GM19397 (cell line): Measurements from ENCODE around the gene DNASE2B.

Experiments
- ATAC-seq: cut with Tn5 transposase; IDR thresholded peaks from one replicate; pipeline ENCODE4 v1.9.1; 2021; ENCODE audit warnings: mild to moderate bottlenecking, moderate library complexity; ENCODE audit not compliant: unreplicated experiment

DNASE2B gene

GRCh38 chr1:84398175-84399155, at the start of gene DNASE2B:
DNASE2B (plus strand) TSS chr1:84398484; CDS start chr1:84398565, 81 bp downstream.
- ATAC-seq = no peak

- no peak for ATAC-seq
These were observed 49.5 kb upstream of the DNASE2B start for GRCh38 chr1:84348759-84349158.

GRCh38 chr1:84350104-84350503, 48.2 kb upstream of the DNASE2B start:
- ATAC-seq = no peak

GRCh38 chr1:84350550-84350949, 47.7 kb upstream of the DNASE2B start:
- no peak for ATAC-seq

- no peak for ATAC-seq
These were observed 45.8 kb upstream of the DNASE2B start for GRCh38 chr1:84352298-84353106.

- ATAC-seq = no peak
These were observed 44.6 kb upstream of the DNASE2B start for GRCh38 chr1:84353695-84354094.

- ATAC-seq = no peak
These were observed 42.7 kb upstream of the DNASE2B start for GRCh38 chr1:84355556-84355955.

GRCh38 chr1:84356881-84357280, 41.4 kb upstream of the DNASE2B start:
- ATAC-seq = no peak

- ATAC-seq = no peak
These were observed 39.6 kb upstream of the DNASE2B start for GRCh38 chr1:84358695-84359094.

GRCh38 chr1:84360316-84360715, 38.0 kb upstream of the DNASE2B start:
- ATAC-seq = no peak

GRCh38 chr1:84361796-84362195, 36.5 kb upstream of the DNASE2B start:
- no peak for ATAC-seq

- no peak for ATAC-seq
These were observed 35.3 kb upstream of the DNASE2B start for GRCh38 chr1:84363019-84363418.

- ATAC-seq = no peak
These were observed 34.7 kb upstream of the DNASE2B start for GRCh38 chr1:84363622-84364021.

- ATAC-seq = no peak
These were observed 32.8 kb upstream of the DNASE2B start for GRCh38 chr1:84365225-84366221.

- no peak for ATAC-seq
These were observed 31.5 kb upstream of the DNASE2B start for GRCh38 chr1:84366786-84367185.

- ATAC-seq = no peak
These were observed 31.1 kb upstream of the DNASE2B start for GRCh38 chr1:84367219-84367618.

GRCh38 chr1:84368441-84368840, 29.8 kb upstream of the DNASE2B start:
- no peak for ATAC-seq

- no peak for ATAC-seq
These were observed 28.0 kb upstream of the DNASE2B start for GRCh38 chr1:84370266-84370665.

- ATAC-seq = no peak
These were observed 27.4 kb upstream of the DNASE2B start for GRCh38 chr1:84370831-84371394.
